Measurements from ENCODE around the gene TNNI2.
"Not testable (repeated sequence)": the region's sequence is repeated elsewhere in the genome, so short reads cannot be mapped to it uniquely, and the experiment has no call there.

Gene TNNI2

DNA sequence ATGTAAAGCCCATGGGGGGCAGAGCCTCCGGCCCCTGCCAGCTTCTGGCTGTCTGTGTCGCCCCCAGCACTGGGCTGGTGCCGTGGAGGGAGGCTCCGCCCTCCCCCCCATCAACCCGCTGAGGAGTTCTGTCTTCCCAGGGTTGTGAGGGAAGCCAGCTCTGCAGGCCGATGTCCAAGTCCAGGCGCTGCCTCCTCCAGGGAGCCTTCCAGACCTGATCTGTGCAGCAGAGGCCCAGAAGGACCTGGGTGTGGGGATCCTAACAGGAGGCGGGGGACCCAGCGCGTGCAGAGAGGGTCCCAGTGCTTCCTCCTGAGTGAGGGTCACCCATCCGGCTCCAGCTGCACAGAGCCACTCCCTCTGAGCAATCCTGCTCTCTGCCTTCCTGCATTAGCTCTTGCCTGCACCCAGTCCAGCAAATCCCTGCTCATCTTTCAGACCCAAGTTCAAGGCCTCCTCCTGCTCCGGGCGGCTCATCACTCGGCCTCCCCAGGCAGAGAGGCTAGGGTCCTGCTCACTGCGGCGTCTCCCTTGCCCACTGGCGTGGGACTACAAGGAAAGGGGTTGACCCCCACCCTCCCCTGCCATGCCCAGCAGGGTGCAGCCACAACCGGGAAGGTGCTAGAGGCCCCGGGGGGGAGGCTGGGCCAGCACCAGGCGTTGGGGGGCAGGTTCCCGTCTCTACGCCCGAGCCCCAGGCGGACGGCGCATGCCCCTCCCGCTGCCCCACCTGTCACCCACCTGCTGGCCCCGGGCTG lies 36.5 kb downstream of the TNNI2 start:
- no peak for DNase-seq (ENCODE audit: low spot score)

DNA sequence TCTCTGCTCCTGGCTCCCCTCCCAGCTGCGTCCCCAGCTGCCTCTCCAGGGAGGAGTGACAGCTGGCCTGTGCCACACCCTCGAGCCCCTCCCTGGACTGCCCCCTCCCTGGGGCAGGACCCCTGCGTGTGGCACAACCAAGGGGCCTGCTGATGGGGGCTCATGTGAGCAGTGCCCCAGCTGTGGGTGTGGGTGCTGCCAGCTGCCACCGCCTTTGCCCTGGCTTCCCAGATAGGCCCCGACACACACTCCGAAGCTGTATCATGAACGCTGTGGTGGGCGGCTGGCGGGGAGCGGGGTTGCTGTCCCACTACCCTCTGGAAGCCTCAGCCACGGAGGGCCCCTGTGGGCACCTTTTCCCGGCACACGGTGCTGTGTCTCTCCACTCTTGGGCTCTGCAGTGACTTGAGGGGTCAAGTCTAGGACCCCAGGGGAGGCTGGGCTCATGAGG lies 37.1 kb downstream of the TNNI2 start:
- not testable (repeated sequence) for DNase-seq (ENCODE audit: low spot score)

DNA sequence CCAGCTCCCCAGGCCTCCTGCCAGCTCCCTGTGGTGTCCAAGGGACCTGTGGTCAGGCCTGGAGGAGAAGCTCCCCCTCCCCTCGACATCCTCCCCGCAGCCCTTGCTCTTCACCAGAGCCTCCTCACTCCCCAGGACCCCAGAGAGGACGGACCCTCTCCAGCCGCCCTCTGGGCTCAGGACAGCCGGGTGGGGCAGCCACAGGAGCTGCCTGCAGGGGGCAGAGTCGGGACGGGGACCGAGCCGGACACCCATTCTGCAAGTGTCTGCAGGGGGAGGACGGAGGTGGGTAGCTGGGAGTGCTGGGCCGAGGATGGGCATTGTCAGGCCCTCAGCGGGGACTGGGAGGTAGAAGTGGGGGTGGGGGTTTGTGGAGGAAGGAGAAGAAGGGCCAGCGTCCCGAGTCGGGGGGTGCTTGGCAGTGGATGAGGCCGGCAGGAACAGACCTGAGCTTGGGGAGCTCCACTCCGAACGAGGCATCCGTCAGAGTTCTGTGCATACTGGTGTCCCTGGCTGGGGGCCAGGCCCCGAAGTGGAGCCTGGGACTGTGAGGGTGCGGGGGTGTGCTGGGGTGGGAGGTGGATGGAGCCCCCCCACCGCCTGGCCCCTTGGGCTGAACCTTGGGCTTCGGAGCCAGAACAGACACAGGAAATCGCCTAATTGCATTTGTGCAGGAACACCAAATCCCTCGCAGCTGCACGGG lies 37.7 kb downstream of the TNNI2 start:
- no peak for DNase-seq (ENCODE audit: low spot score)

DNA sequence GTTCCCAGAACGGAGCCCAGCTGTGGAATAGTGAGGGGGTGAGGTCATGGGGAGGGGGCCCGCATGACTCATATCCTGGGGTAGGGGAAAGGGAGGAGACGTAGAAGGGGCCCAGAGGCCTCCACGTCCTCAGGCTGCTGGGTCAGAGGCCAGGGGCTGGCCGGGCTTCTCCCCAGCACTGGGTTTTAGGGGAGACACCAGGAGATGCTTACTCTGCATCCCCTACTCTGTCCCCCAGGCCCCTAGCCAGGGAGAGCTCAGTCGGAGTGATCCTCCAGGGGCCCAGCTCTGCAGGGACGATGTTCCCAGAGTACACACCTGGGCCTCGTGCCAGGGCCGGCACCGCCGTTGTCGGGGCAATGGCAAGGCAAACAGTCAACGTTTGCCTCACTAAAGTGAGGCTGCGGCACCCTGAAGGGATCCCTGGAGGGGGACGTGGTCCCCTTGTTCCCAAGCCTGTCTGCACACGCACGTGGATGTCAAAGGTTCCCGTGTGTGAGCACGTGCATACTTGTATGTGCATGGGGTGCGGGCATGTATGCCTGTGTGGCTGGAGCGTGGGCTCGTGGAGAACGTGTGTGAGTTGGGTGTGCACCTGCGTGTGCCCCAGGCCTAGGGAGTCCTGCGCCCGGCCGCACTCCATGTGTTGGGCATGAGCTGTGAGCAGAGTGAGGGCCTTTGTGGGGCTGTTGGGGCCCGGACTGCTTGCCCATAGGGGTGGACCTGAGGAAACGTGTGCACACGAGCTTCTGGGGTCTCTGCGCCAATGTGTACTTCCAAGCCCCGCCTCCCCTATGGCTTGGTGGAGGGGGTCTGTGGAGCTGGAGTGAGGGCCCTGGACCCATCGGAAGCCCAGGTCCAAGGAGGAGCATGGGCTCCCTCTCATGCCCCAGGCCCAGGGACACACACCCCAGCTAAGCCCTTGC lies 38.7 kb downstream of the TNNI2 start:
- no peak for DNase-seq (ENCODE audit: low spot score)

DNA sequence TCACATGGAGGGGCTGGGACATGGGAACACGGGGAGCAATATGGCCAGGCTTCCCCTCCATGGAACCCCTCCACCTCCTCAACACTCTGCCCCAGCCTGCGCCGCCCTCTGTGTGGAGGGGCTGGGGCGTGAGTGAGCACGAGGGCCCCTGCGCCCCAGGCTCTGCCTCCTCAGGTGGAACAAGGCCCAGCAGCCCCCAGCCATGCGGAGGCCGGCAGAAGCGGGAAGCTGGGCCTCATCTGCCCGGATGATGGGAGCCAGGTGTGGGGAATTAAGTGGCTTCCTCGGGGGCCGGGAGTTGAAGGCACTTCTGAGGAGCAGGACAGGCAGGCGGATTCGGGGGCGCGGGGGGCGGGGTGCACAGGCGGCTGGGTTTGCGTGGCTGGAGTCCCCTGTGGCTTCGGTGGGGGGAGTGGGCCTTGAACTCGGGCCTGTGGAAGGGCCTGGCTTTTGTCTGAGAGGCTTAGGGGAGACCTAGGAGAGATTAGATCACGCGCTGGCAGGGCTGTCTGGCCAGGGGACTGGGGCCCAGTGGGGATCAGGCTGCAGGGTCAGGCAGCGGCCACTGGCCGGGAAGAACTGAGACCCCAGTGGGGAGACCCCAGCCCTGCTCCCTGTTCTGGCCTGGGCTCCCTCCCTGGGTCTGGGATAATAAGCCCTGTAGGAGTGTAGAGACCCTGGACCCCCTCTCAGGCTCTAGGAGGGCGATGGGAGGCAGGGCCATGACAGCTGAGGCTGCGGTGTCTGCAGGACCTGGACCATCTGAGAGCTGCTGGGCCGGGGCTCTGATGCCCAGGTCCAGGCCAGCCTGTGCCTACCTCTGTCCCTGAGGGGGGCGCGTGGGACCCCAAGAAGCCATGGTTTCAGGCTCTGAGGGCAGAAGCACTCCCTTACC lies 39.6 kb downstream of the TNNI2 start:
- DNase-seq (ENCODE audit: low spot score): no peak

DNA sequence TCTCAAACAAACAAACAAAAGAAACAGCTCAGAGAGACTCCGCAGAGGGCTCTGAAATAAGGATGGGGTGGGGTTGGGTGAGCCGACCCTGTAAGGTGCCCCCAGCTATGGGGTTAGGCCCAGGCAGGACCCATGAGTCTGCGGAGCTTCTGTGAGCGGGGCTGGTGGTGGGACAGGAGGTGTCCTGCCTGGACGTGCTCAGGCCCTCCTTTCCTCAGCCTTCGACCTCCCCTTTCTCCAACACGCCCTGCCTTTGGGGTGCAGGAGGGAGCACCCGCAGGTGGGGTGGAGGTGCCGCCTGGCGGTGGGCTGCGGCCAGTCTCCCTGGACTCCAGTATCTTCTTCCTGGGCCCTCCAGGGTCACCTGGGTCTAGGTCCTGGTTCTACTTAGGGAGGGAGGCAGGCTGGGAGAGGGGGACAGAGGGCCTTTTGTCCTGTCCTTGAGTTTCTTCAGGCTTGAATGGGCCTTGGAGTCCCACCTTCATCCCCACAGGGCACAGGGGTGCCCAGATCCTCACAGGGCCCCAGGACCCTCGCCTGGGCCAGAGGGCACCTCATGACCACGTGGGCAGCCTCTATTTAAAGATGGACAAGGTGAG lies 40.7 kb downstream of the TNNI2 start:
- no peak for DNase-seq (ENCODE audit: low spot score)

DNA sequence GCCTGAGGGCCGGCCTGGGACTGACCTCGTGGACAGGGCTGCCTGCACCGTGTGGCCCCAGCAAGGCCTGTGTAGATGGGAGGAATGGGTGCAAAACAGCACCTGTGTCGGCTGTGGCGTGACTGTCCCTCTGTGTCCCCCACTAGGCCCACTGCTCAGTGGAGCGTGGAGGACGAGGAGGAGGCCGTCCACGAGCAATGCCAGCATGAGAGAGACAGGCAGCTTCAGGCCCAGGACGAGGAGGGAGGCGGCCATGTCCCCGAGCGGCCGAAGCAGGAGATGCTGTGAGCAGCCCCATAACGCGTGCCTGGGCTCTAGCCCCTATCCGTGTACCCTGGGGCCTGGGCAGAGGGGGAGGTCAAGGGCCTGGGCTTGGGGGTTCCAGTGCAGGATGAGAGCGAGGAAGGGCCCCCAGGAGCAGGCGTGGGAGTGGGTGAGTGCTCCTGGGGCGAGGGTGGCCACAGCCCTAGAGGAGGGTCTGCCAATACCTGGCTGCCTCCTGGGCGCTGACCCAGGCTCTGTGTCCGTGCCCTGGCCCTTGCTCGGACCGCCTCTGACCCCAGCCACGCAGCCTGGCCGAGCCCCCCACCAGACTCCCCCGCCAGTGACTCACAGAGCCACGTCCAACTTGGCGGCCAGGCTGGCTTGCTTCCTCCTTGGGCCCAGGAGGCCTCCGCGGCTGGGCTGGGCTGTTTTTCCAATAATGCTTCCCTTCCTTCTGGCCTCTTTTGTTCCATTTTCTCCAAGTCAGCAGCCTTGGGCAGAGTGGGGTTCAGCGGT lies 41.4 kb downstream of the TNNI2 start:
- DNase-seq (ENCODE audit: low spot score): no peak

DNA sequence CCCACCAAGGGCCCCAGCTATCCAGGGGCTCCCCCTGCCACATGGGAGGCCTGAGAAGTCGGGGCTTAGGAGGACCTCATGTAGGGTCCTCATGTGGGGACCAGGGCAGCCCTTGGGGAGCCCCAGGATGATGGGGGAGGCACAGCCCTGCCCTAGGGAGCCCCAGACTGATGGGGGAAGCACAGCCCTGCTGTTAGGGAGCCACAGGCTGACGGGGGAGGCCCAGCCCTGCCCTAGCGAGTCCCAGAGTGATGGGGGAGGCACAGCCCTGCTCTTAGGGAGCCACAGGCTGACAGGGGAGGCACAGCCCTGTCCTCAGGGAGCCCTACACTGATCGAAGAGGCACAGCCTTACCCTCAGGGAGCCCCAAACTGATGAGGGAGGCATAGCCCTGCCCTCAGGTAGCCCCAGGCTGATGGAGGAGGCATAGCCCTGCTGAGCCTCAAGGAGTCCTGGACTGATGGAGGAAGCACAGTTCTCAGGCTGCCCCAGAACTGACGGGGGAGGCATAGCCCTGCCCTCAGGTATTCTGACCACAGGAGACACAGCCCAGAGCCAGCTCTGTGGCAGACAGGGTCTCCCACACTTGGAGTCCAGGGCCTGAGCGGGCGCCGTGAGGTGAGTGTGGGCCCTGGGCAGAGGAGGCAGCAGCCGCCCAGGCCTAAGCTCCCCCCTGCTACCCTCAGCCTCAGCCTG lies 42.1 kb downstream of the TNNI2 start:
- no peak for DNase-seq (ENCODE audit: low spot score)

DNA sequence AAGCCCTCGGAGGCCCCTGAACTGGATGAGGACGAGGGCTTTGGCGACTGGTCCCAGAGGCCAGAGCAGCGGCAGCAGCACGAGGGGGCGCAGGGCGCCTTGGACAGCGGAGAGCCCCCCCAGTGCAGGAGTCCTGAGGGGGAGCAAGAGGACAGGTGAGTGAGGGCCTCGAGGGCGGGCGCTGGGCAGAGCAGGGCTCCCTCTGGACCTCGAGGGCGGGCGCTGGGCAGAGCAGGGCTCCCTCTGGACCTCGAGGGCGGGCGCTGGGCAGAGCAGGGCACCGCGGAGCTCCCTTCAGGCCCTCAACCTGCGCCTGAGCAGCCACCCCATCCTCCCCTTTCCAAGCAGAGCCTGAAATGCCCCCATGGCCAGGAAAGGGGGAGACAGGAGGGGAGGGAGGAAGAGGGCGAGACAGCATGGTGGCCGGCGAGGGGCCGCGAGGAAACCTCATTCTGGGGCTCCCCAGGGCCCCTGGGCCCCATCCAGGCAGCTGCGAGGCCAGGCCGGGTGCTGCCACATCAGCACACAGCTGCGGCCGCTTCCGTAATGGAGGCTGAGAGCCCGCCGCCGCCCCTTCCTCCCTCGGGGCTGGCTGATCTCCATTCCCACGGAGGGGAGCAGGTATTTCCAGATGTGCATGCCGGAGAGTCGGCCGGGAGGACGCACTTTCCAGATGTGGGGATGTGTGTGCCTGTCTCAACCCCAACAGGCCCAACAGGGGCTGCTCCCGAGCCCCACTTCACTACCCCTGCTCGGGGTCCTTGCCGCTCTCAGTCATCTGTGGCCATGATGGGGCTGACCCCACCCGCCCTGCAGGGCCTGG lies 42.9 kb downstream of the TNNI2 start:
- DNase-seq (ENCODE audit: low spot score): no peak

DNA sequence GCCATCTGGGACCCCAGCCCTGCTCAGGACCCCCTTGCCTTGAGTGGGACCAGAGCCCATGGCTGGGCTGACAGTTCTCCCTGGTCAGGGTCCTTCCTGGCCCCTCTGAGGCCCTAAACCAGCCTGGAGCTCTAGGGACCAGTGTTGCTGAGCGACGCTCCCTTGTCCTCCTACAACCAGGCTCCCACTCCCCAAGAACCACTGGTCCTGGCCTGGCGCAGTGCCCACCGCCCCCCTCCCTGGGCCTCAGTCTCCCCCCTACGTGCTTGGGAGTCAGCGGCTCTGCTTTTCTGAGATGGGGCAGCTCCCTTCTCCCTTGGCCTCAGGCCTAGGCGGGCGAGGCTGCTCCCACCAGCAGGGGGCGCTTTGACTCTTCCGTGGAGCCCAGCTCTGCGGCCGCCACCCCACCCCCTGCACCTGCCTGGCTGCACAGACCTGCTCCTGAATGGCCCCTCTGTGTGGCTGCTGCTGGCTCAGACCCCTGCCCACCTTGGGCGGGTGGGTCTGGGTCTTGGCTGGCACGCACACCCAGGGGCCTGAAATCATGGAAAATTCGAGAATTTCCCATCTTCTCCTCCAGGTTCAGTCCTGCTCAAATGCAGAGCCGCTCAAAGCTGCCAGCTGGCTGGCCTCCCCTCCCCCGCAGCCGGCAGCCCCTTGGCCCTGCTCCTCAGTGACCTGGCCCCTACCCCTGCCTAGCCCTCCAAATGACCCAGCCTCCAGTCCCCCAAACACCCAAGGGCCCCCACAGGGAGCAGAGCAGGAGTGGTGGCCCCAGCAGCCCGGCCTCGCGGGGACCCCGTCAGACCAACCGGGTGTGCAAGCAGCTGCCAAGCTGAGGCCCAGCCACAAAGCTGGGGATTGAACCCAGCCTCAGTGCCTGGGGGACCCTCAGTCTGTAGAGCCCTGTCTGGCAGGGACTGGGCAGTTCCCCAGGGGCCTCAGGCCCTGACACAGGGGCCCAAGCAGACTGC lies 43.8 kb downstream of the TNNI2 start:
- peak; percentile 36 for DNase-seq (ENCODE audit: low spot score)

DNA sequence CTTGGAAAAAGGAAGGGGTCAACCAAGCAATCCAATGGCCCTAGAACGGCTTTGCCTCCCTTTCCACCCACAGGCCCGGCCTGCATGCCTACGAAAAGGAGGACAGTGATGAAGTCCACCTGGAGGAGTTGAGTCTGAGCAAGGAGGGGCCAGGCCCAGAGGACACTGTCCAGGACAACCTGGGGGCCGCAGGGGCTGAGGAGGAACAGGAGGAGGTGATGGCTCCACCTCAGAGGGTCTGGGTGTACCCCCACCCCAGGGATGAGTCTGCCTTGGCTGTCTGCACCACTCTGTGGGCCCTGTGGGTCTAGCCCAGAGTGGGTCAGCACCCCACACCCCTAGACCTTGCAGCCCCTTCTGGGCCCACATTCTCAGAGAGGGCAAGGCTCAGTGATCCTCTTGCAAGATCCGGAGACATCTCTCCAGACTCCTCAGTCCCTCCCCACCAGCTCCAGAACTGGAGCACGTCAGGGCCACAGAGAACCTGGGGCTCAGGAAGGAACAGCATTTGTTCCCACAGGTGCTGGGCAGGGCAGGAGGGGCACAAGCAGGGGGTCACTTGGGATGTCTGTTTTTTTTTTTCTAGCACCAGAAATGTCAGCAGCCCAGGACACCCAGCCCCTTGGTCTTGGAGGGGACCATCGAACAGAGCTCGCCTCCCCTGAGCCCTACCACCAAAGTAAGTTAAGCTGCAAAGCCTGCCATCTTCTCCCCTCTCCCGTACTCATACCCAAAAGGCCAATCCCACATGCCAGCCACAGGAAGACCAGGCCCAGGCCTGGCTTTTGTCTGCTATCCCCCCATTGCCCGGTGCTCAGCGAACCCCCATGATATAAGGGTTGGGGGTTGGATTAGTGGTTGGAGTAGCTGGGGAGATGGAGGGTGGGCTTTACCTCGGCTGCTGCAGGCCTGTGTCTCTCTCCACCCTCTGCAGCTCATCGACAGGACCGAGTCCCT lies 44.8 kb downstream of the TNNI2 start:
- no peak for DNase-seq (ENCODE audit: low spot score)

DNA sequence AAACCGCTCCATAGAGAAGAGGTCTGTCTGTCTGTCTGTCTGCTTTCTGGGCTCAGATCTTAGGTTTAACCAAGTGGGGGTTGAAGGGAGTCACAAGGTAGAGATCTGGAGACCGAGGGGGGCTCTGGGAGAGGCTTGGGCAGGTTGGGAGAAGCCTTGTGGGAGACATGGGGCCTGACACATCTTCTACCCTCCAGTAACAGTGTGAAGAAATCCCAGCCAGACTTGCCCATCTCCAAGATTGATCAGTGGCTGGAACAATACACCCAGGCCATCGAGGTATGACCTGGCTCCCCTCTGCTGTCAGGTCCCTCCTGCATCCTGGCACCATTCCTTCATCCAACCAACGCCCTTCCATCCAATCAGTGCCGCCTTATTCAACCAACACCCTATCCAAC lies 45.5 kb downstream of the TNNI2 start:
- no peak for DNase-seq (ENCODE audit: low spot score)

DNA sequence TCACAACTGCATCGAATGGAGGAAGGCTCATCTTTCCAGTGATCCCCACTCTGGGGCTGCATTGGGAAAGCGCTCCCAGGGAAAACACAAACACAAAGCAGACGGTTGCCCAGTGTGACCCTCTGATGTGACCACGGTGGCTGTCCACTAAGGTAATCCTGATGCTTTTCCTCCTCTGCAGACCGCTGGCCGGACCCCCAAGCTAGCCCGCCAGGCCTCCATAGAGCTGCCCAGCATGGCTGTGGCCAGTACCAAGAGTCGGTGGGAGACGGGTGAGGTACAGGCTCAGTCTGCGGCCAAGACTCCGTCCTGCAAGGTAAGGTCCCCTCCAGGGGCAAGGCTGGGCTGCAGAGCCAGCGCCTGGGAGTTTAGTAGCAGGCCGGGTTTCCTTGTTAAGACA lies 47.8 kb downstream of the TNNI2 start:
- DNase-seq (ENCODE audit: low spot score): not testable (repeated sequence)

DNA sequence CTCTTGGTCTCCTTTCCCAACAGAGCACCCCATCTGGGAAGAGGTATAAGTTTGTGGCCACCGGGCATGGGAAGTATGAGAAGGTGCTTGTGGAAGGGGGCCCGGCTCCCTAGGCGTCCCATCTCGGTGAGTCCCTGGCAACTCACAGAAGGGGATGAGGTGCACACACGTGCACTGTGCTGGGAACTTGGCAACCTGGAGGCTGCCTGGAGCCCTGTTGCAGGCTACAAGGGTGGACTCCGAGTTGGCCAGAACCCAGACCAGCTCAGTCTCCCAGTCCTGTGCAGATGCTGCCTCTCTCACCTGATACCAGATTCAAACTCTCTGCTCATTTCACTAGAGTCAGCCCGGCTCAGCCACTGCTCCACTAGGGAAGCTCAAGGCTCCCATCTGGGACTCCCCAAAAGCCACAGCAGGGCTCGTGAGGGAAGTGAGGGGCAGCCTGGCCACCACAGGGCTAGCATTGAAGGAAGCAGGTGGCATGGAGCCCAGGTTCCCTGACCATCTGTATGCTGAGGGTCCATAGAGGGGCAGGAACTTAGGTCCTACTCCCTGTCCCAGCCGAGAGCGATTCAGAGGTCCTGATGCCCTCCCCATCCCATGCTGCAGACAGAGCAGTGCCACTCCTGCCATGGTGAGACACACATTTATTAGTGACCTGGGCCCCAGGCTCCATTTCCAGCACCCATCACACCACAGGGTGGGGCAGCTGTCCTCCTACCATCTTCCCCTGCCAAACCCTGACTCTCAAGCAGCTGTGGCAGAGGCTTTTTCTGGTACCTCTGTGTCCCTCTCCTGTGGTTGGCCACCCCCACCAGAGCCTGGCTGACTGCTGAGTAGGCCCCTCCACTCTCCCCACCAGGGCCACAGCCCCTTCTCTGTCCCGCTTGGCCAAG lies 48.9 kb downstream of the TNNI2 start:
- no peak for DNase-seq (ENCODE audit: low spot score)

DNA sequence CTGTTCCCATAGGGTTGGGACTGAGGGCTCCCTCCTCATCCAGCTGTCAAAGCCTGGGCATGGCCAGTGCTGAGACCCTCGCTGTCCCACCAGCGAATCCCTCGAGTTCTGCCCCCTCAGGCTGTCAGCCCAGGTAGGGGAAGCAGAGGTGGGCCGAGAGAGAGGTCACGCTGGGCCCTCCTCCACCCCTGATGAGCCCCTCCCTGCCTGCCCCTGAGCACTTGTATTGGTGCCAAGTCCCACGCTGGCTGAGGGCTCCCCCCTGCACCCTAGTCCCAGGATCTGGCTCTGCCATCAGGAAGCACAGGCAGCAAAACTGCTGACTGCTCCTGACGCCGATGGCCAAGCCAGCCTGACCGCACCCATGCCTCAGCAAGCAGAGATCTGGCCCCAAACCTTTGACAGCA lies 49.6 kb downstream of the TNNI2 start:
- DNase-seq (ENCODE audit: low spot score): no peak

All from pons (tissue), 1 donor.